K562 (cell line): ENCODE data around the gene EIF2S3. TPM values are rescaled to one million over a fixed set of nuclear protein-coding genes. Genes with fewer than 3 reads are reported as not detected.
A peak's percentile ranks its signal among the peaks of the same experiment; 100 is the strongest.

Experiments used
- BRD9 ChIP-seq: fragments of 450-650 bp; IDR thresholded peaks from 2 replicates; pipeline ENCODE4 v1.6.1; 2018; ENCODE audit warnings: low read depth; ENCODE audit not compliant: partially characterized antibody
- E2F4 ChIP-seq: sonication (generic); formaldehyde crosslinking; IDR thresholded peaks from 2 replicates; pipeline ENCODE4 v1.8.0; 2022; ENCODE audit warnings: mild to moderate bottlenecking, low read depth, missing genetic modification reagents
- E2F5 ChIP-seq: sonication (generic); formaldehyde crosslinking; IDR thresholded peaks from 2 replicates; pipeline ENCODE4 v1.8.0; 2022; ENCODE audit warnings: mild to moderate bottlenecking, missing genetic modification reagents
- ELF1 ChIP-seq: fragments of 200-800 bp; sonication (Bioruptor generic); IDR thresholded peaks from 2 replicates; pipeline ENCODE4 v1.6.1; 2016; ENCODE audit warnings: missing genetic modification characterization, missing compliant biosample characterization
- GTF2E2 ChIP-seq: fragments of 200-800 bp; sonication (Bioruptor generic); IDR thresholded peaks from 2 replicates; pipeline ENCODE4 v1.6.1; 2016; ENCODE audit warnings: missing genetic modification characterization, missing compliant biosample characterization
- NCOA2 ChIP-seq, 2 experiments: fragments of 450-650 bp; IDR thresholded peaks; 2 replicates each; pipeline ENCODE4 v1.6.1; 2018; ENCODE audit warnings: mild to moderate bottlenecking in 2 of 2, moderate library complexity in 1 of 2; ENCODE audit not compliant: partially characterized antibody in 2 of 2
- RAD51 ChIP-seq: fragments of 450-650 bp; IDR thresholded peaks from 2 replicates; pipeline ENCODE4 v1.7.1; 2016; ENCODE audit warnings: low read depth, mild to moderate bottlenecking, borderline replicate concordance
- RBM34 ChIP-seq: fragments of 200-400 bp; formaldehyde crosslinking; IDR thresholded peaks from 2 replicates; pipeline ENCODE4 v1.6.1; 2018; ENCODE audit warnings: low read length, borderline replicate concordance; ENCODE audit not compliant: insufficient read depth
- SMAD4 ChIP-seq: fragments of 250-450 bp; sonication (Bioruptor Pico); conservative IDR thresholded peaks from 2 replicates; pipeline ENCODE4 v1.8.0; 2021; ENCODE audit warnings: inconsistent platforms, mild to moderate bottlenecking, moderate library complexity
- SMARCA4 ChIP-seq: fragments of 450-650 bp; IDR thresholded peaks from 2 replicates; pipeline ENCODE4 v1.6.1; 2016
- SRSF3 ChIP-seq: fragments of 200-400 bp; formaldehyde crosslinking; IDR thresholded peaks from 2 replicates; pipeline ENCODE4 v1.6.1; 2016; ENCODE audit warnings: mild to moderate bottlenecking, low read length, moderate library complexity; ENCODE audit not compliant: insufficient read depth
- STAT5B ChIP-seq: fragments of 250-450 bp; sonication (Bioruptor Pico); IDR thresholded peaks from 2 replicates; pipeline ENCODE4 v1.8.0; 2021; ENCODE audit warnings: mild to moderate bottlenecking, inconsistent platforms
- U2AF2 ChIP-seq: fragments of 200-400 bp; formaldehyde crosslinking; optimal IDR thresholded peaks from 2 replicates; pipeline ENCODE3; 2017; ENCODE audit warnings: low read depth, mild to moderate bottlenecking, low read length
- polyA plus RNA-seq, 8 experiments: library from polyadenylated mRNA; depleted of rRNA in 4 of 8; stranded (reverse) in 5 of 8; unstranded in 3 of 8; fragments of >200 nt; fragmentation: Nextera tagmentation in 2 of 8; fragmentation: Illumina TruSeq in 1 of 8; extraction: Ambion mirVana in 2 of 8; extraction: Trizol in 1 of 8; gene quantifications; 2 replicates each; pipeline versions ENCODE4 v1.2.1 to v1.2.3, GENCODE V29; 2011 to 2014; ENCODE audit warnings: inconsistent platforms in 1 of 8, missing spikeins in 1 of 8
- total RNA-seq, 7 experiments: library from RNA; depleted of rRNA in 6 of 7; stranded (reverse); fragments of >200 nt in 6 of 7; fragmentation: Illumina TruSeq in 2 of 7; extraction: Trizol in 2 of 7; gene quantifications; 2 replicates each; pipeline versions ENCODE4 v1.2.1 to v1.2.3, GENCODE V29; 2011 to 2021; ENCODE audit warnings: low replicate concordance in 1 of 7
- TF ChIP-seq, protein P1 (sequence below): conservative IDR thresholded peaks from 2 replicates; pipeline ENCODE4 v1.6.1; 2011; ENCODE audit warnings: low read depth, mild to moderate bottlenecking, low read length; ENCODE audit not compliant: control insufficient read depth
- TF ChIP-seq, protein P2 (sequence below): sonication (generic); formaldehyde crosslinking; IDR thresholded peaks from 2 replicates; pipeline ENCODE4 v1.8.1; 2023; ENCODE audit warnings: mild to moderate bottlenecking, missing genetic modification reagents
- TF ChIP-seq, protein P3 (sequence below): fragments of 450-650 bp; formaldehyde crosslinking; IDR thresholded peaks from 2 replicates; pipeline ENCODE4 v1.4.0; 2022; ENCODE audit warnings: missing genetic modification characterization
- TF ChIP-seq, protein P4 (sequence below): fragments of 450-650 bp; IDR thresholded peaks from 2 replicates; pipeline ENCODE4 v1.6.1; 2016; ENCODE audit warnings: antibody characterized with exemption

The EIF2S3 gene
- total and polyA plus RNA-seq, 9 of the 15 experiments (the other 6 are each of a cell fraction or from before 2014, with no cell fraction given) = 148 to 439 (median 275) TPM

GRCh38 chrX:24054182-24055042, at the start of gene EIF2S3 (continued):
- TF ChIP-seq E2F4 (CRISPR knock-in tag) = no peak
- TF ChIP-seq U2AF2 = no peak
- TF ChIP-seq E2F5 (CRISPR knock-in tag) = no peak
- peak in 1 of 2 experiments; percentile 97 for TF ChIP-seq NCOA2 (IDR thresholded peaks at IDR 0.05; ENCODE audit: partially characterized antibody in 2 of 2)
- no peak for TF ChIP-seq STAT5B
- TF ChIP-seq SMAD4 (CRISPR knock-in tag) = peak; percentile 82
- TF ChIP-seq RAD51 = no peak
- TF ChIP-seq, protein P1, sequence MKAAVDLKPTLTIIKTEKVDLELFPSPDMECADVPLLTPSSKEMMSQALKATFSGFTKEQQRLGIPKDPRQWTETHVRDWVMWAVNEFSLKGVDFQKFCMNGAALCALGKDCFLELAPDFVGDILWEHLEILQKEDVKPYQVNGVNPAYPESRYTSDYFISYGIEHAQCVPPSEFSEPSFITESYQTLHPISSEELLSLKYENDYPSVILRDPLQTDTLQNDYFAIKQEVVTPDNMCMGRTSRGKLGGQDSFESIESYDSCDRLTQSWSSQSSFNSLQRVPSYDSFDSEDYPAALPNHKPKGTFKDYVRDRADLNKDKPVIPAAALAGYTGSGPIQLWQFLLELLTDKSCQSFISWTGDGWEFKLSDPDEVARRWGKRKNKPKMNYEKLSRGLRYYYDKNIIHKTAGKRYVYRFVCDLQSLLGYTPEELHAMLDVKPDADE = no peak
- TF ChIP-seq GTF2E2 (tag) = peak; percentile 90; the same call in 1 of the 2 replicates
- TF ChIP-seq, protein P2, sequence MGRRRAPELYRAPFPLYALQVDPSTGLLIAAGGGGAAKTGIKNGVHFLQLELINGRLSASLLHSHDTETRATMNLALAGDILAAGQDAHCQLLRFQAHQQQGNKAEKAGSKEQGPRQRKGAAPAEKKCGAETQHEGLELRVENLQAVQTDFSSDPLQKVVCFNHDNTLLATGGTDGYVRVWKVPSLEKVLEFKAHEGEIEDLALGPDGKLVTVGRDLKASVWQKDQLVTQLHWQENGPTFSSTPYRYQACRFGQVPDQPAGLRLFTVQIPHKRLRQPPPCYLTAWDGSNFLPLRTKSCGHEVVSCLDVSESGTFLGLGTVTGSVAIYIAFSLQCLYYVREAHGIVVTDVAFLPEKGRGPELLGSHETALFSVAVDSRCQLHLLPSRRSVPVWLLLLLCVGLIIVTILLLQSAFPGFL (CRISPR knock-in tag) = no peak
- no peak for TF ChIP-seq RBM34
- TF ChIP-seq SRSF3 = no peak
- TF ChIP-seq, protein P3, sequence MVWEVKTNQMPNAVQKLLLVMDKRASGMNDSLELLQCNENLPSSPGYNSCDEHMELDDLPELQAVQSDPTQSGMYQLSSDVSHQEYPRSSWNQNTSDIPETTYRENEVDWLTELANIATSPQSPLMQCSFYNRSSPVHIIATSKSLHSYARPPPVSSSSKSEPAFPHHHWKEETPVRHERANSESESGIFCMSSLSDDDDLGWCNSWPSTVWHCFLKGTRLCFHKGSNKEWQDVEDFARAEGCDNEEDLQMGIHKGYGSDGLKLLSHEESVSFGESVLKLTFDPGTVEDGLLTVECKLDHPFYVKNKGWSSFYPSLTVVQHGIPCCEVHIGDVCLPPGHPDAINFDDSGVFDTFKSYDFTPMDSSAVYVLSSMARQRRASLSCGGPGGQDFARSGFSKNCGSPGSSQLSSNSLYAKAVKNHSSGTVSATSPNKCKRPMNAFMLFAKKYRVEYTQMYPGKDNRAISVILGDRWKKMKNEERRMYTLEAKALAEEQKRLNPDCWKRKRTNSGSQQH (CRISPR knock-in tag) = no peak
- TF ChIP-seq, protein P4, sequence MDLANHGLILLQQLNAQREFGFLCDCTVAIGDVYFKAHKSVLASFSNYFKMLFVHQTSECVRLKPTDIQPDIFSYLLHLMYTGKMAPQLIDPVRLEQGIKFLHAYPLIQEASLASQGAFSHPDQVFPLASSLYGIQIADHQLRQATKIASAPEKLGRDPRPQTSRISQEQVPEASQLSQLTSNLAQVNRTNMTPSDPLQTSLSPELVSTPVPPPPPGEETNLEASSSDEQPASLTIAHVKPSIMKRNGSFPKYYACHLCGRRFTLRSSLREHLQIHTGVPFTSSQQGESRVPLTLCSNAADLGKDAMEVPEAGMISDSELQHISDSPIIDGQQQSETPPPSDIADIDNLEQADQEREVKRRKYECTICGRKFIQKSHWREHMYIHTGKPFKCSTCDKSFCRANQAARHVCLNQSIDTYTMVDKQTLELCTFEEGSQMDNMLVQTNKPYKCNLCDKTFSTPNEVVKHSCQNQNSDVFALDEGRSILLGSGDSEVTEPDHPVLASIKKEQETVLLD = no peak; the same call in 1 of the 2 replicates
- TF ChIP-seq ELF1 (tag) = peak; percentile 74
- TF ChIP-seq SMARCA4 = no peak
- no peak for TF ChIP-seq BRD9
